NB4 (cell line): ENCODE measurements around the gene C2orf92.

Source experiments
- CTCF ChIP-seq: IDR thresholded peaks from one replicate; pipeline ENCODE4 v1.5.1; 2012; ENCODE audit warnings: low read depth, low read length
- POLR2A ChIP-seq: IDR thresholded peaks from 2 replicates; pipeline ENCODE4 v1.6.1; 2011; ENCODE audit warnings: mild to moderate bottlenecking; ENCODE audit not compliant: insufficient read length; ENCODE audit errors: extremely low read depth

DNA sequence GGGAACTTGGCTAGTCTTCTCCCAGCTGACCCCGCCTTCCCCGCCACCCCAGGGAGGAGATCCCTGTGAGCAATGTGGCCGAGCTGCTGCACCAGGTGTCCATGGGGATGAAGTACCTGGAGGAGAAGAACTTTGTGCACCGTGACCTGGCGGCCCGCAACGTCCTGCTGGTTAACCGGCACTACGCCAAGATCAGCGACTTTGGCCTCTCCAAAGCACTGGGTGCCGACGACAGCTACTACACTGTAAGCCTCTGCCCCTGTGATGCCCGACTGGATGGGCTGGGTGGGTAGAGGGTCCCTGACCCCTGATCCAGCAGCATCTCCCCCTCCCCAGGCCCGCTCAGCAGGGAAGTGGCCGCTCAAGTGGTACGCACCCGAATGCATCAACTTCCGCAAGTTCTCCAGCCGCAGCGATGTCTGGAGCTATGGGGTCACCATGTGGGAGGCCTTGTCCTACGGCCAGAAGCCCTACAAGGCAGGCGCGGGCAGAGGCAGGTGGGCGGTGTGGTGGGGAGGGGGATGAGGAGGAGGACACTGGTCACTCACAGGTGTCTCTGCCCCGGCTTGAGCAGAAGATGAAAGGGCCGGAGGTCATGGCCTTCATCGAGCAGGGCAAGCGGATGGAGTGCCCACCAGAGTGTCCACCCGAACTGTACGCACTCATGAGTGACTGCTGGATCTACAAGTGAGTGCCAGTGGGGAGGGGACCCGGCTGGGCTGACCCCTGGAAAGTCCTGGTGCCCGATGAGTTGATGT is 68.1 kb downstream of the C2orf92 start:
- TF ChIP-seq CTCF (no peak), POLR2A (no peak)
